Neuronal stem cell (in vitro differentiated cells): ENCODE data around the gene TRPC3.

Experiments used
- DNase-seq: peaks from one replicate; pipeline ENCODE4 v3.0.0-alpha.2; 2013; ENCODE audit warnings: low spot score
- H2AFZ ChIP-seq: one replicate; pipeline ENCODE4 v1.6.1; 2013; ENCODE audit warnings: mild to moderate bottlenecking, low read length, inconsistent platforms
- H2AK5ac ChIP-seq: 2 replicates; pipeline ENCODE4 v1.6.1; 2013; ENCODE audit warnings: low read depth, mild to moderate bottlenecking, inconsistent platforms, low read length, moderate library complexity, mixed read lengths
- H2BK120ac ChIP-seq: 2 replicates; pipeline ENCODE4 v1.6.1; 2013; ENCODE audit warnings: low read depth, mild to moderate bottlenecking, inconsistent platforms, low read length, moderate library complexity, mixed read lengths
- H2BK12ac ChIP-seq: one replicate; pipeline ENCODE4 v1.6.1; 2013; ENCODE audit warnings: low read length, inconsistent platforms
- H2BK15ac ChIP-seq: 2 replicates; pipeline ENCODE4 v1.6.1; 2013; ENCODE audit warnings: mild to moderate bottlenecking, low read length, inconsistent platforms, mixed read lengths
- H2BK5ac ChIP-seq: one replicate; pipeline ENCODE4 v1.6.1; 2013; ENCODE audit warnings: inconsistent platforms, mild to moderate bottlenecking, low read length, moderate library complexity
- H3K14ac ChIP-seq: one replicate; pipeline ENCODE4 v1.6.1; 2013; ENCODE audit warnings: low read length, inconsistent platforms
- H3K18ac ChIP-seq: 2 replicates; pipeline ENCODE4 v1.6.1; 2013; ENCODE audit warnings: low read length, inconsistent platforms
- H3K23ac ChIP-seq: 2 replicates; pipeline ENCODE4 v1.6.1; 2013; ENCODE audit warnings: low read depth, mild to moderate bottlenecking, mixed read lengths, low read length, inconsistent platforms; ENCODE audit not compliant: poor library complexity
- H3K27ac ChIP-seq: replicated peaks from 3 replicates; pipeline ENCODE4 v1.5.1; 2013; ENCODE audit warnings: low read length, inconsistent platforms
- H3K27me3 ChIP-seq, 3 experiments: 2 replicates each; pipeline ENCODE4 v1.6.1; 2013; ENCODE audit warnings: low read length in 3 of 3, mild to moderate bottlenecking in 2 of 3, inconsistent platforms in 1 of 3, low read depth in 1 of 3, mixed read lengths in 1 of 3, moderate library complexity in 1 of 3; ENCODE audit not compliant: control insufficient read depth in 3 of 3, insufficient read depth in 3 of 3
- H3K36me3 ChIP-seq, 2 donors: replicated peaks in 1 of 2; 2 replicates each; pipeline ENCODE4 v1.6.1; 2013; ENCODE audit warnings: low read length in 2 of 2; ENCODE audit not compliant: control insufficient read depth in 2 of 2, insufficient read depth in 2 of 2
- H3K4ac ChIP-seq: 2 replicates; pipeline ENCODE4 v1.6.1; 2013; ENCODE audit warnings: inconsistent platforms, mild to moderate bottlenecking, low read length, moderate library complexity
- H3K4me1 ChIP-seq, 2 donors: 1 replicate in 1 of 2; 2 replicates in 1 of 2; pipeline ENCODE4 v1.6.1; 2013; ENCODE audit warnings: low read length in 2 of 2, low read depth in 1 of 2; ENCODE audit not compliant: control insufficient read depth in 2 of 2, insufficient read depth in 1 of 2
- H3K4me2 ChIP-seq: one replicate; pipeline ENCODE4 v1.6.1; 2013; ENCODE audit warnings: mild to moderate bottlenecking, low read length, inconsistent platforms; ENCODE audit not compliant: insufficient read depth, poor library complexity, severe bottlenecking
- H3K4me3 ChIP-seq, 2 donors: 2 replicates each; pipeline ENCODE4 v1.5.1; 2013; ENCODE audit warnings: low read length in 2 of 2, mild to moderate bottlenecking in 2 of 2, inconsistent platforms in 1 of 2, moderate library complexity in 1 of 2
- H3K79me1 ChIP-seq: one replicate; pipeline ENCODE4 v1.6.1; 2013; ENCODE audit warnings: low read depth, mild to moderate bottlenecking, inconsistent platforms, low read length, moderate library complexity
- H3K9ac ChIP-seq: one replicate; pipeline ENCODE4 v1.6.1; 2013; ENCODE audit warnings: mild to moderate bottlenecking, low read depth, low read length, inconsistent platforms; ENCODE audit not compliant: poor library complexity
- H3K9me3 ChIP-seq, 2 donors: replicated peaks in 1 of 2; 2 replicates each; pipeline versions ENCODE3 to v1.6.1; 2013; ENCODE audit warnings: low read length in 2 of 2, mild to moderate bottlenecking in 2 of 2, inconsistent platforms in 1 of 2, low read depth in 1 of 2, mixed read lengths in 1 of 2, moderate library complexity in 1 of 2; ENCODE audit not compliant: control insufficient read depth in 2 of 2, insufficient read depth in 1 of 2
- H4K8ac ChIP-seq: one replicate; pipeline ENCODE4 v1.6.1; 2013; ENCODE audit warnings: low read depth, mild to moderate bottlenecking, inconsistent platforms, low read length, moderate library complexity
- H4K91ac ChIP-seq: one replicate; pipeline ENCODE4 v1.6.1; 2013; ENCODE audit warnings: low read length, low read depth, mild to moderate bottlenecking, inconsistent platforms; ENCODE audit not compliant: poor library complexity
- WGBS, 2 donors: extraction: QIAGEN DNeasy Blood & Tissue Kit; methylation state at CpG; one replicate each; pipeline ENCODE4 v1.1.7; 2013; ENCODE audit warnings: missing lambda C conversion rate in 2 of 2, mixed read lengths in 1 of 2; ENCODE audit not compliant: insufficient read length in 2 of 2, insufficient replicate concordance in 1 of 2; ENCODE audit errors: extremely low coverage in 2 of 2; 5-methylcytosine and 5-hydroxymethylcytosine counted together

Gene TRPC3

GRCh38 chr4:121838136-121838535, 113.7 kb downstream of the TRPC3 start:
- no peaks in the 10 kb centered on the region for H3K27me3 ChIP-seq
- H2BK120ac ChIP-seq = no peak overlapping the region
- no peak overlapping the region for H3K4me2 ChIP-seq
- H3K79me1 ChIP-seq = no peaks in the 10 kb centered on the region
- no peak overlapping the region for H3K23ac ChIP-seq
- no peak overlapping the region for H2BK12ac ChIP-seq
- no peak overlapping the region for H2AK5ac ChIP-seq
- no peak overlapping the region for H2BK5ac ChIP-seq
- H3K9me3 ChIP-seq = no peaks in the 10 kb centered on the region
- H4K91ac ChIP-seq = no peak overlapping the region
- no peak overlapping the region for H3K14ac ChIP-seq
- no peak overlapping the region for H4K8ac ChIP-seq
- no peak overlapping the region for H3K4me3 ChIP-seq
- H3K4ac ChIP-seq = no peak overlapping the region
- peaks cover 0 to 80% of the 10 kb centered on the region in 2 donors for H3K36me3 ChIP-seq
- H2BK15ac ChIP-seq = no peak overlapping the region
- H3K4me1 ChIP-seq = no peaks in the 10 kb centered on the region
- no peak for DNase-seq
- H3K9ac ChIP-seq = no peak overlapping the region
- no peak overlapping the region for H3K18ac ChIP-seq
- no peak overlapping the region for H3K27ac ChIP-seq
- H2AFZ ChIP-seq = no peak overlapping the region

- H3K4ac ChIP-seq = no peak overlapping the region
- H2BK120ac ChIP-seq = no peak overlapping the region
- H2BK12ac ChIP-seq = no peak overlapping the region
- H3K27ac ChIP-seq = no peak overlapping the region
- no peak overlapping the region for H3K4me2 ChIP-seq
- no peaks in the 10 kb centered on the region for H3K27me3 ChIP-seq
- no peak overlapping the region for H2AFZ ChIP-seq
- H3K36me3 ChIP-seq = peaks cover 0 to 79% of the 10 kb centered on the region in 2 donors
- no peak overlapping the region for H2AK5ac ChIP-seq
- H3K18ac ChIP-seq = no peak overlapping the region
- no peak overlapping the region for H3K9ac ChIP-seq
- H3K4me3 ChIP-seq = no peak overlapping the region
- no CpG with 5 or more reads among the region's 5 CpGs for WGBS, 2 donors
- no peaks in the 10 kb centered on the region for H3K4me1 ChIP-seq
- H2BK5ac ChIP-seq = no peak overlapping the region
- H3K9me3 ChIP-seq = no peaks in the 10 kb centered on the region
- no peak overlapping the region for H3K23ac ChIP-seq
- H4K8ac ChIP-seq = peak overlapping the region; percentile 3
- H4K91ac ChIP-seq = no peak overlapping the region
- DNase-seq = no peak
- no peaks in the 10 kb centered on the region for H3K79me1 ChIP-seq
- H3K14ac ChIP-seq = no peak overlapping the region
- no peak overlapping the region for H2BK15ac ChIP-seq
These were observed 122.3 kb downstream of the TRPC3 start for GRCh38 chr4:121829511-121829910.
